ENCODE measurements around the gene ZNF485.

DNA sequence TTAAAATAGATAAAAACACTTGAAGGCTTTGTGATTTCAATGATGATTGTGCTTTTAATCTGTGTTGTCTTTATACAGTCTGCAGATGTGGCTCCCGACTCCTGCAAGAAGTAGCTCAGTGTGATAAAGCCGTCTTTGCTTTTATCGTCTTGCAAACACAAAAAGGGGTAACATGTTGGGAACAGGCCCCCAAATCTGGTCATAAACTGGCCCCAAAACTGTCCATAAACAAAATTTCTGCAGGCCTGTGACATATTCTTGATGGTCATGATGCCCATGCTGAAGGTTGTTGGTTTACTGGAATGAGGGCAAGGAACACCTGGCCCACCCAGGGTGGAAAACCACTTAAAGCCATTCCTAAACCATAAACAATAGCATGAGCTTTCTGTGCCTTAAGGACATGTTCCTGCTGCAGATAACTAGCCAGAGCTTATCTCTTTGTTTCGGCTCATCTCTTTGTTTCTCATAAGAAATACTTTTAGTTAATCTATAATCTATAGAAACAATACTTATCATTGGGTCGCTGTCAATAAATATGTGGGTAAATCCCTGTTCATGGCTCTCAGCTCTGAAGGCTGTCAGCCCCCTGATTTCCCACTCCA is 14.8 kb upstream of the ZNF485 start:
- TF ChIP-seq, protein P1, sequence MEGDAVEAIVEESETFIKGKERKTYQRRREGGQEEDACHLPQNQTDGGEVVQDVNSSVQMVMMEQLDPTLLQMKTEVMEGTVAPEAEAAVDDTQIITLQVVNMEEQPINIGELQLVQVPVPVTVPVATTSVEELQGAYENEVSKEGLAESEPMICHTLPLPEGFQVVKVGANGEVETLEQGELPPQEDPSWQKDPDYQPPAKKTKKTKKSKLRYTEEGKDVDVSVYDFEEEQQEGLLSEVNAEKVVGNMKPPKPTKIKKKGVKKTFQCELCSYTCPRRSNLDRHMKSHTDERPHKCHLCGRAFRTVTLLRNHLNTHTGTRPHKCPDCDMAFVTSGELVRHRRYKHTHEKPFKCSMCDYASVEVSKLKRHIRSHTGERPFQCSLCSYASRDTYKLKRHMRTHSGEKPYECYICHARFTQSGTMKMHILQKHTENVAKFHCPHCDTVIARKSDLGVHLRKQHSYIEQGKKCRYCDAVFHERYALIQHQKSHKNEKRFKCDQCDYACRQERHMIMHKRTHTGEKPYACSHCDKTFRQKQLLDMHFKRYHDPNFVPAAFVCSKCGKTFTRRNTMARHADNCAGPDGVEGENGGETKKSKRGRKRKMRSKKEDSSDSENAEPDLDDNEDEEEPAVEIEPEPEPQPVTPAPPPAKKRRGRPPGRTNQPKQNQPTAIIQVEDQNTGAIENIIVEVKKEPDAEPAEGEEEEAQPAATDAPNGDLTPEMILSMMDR (IDR thresholded peaks at IDR 0.05; ENCODE audit: low read depth, low read length), result no peak
- TF ChIP-seq POLR2A (IDR thresholded peaks at IDR 0.05; ENCODE audit: extremely low read depth, insufficient read length), result no peak
- TF ChIP-seq, protein P2, sequence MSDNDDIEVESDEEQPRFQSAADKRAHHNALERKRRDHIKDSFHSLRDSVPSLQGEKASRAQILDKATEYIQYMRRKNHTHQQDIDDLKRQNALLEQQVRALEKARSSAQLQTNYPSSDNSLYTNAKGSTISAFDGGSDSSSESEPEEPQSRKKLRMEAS (IDR thresholded peaks at IDR 0.05; ENCODE audit: low read depth, low read length), result no peak
- no peak for TF ChIP-seq MYC (IDR thresholded peaks at IDR 0.05; ENCODE audit: low read depth, low read length)

Data from NB4 (cell line).